CD14-positive monocyte (primary cell): ENCODE results near the gene A2M. TPM values are rescaled to one million over a fixed set of nuclear protein-coding genes. Genes with fewer than 3 reads are reported as not detected.

Experiments used
- DNase-seq, 3 donors: peaks; one replicate each; pipeline ENCODE4 v3.0.0-alpha.2; 2011 to 2022
- H2AFZ ChIP-seq: 2 replicates; pipeline ENCODE4 v1.6.0; 2012; ENCODE audit warnings: mild to moderate bottlenecking, low read depth, low read length, inconsistent platforms; ENCODE audit not compliant: insufficient read depth, poor library complexity, severe bottlenecking
- H3K27ac ChIP-seq, 2 donors: 1 replicate in 1 of 2; 2 replicates in 1 of 2; pipeline ENCODE4 v1.5.1; 2012 to 2013; ENCODE audit warnings: low read length in 2 of 2, control low read depth in 1 of 2, inconsistent platforms in 1 of 2, low read depth in 1 of 2, mild to moderate bottlenecking in 1 of 2
- H3K27me3 ChIP-seq, 2 donors: one replicate each; pipeline versions ENCODE4 v1.6.0 to v1.6.1; 2011 to 2013; ENCODE audit warnings: low read length in 2 of 2; ENCODE audit not compliant: control insufficient read depth in 2 of 2, insufficient read depth in 2 of 2
- H3K36me3 ChIP-seq, 2 donors: replicated peaks in 1 of 2; 1 replicate in 1 of 2; 2 replicates in 1 of 2; pipeline versions ENCODE4 v1.5.1 to v1.6.1; 2012 to 2013; ENCODE audit warnings: low read length in 2 of 2, control low read depth in 1 of 2, inconsistent platforms in 1 of 2, mild to moderate bottlenecking in 1 of 2; ENCODE audit not compliant: insufficient read depth in 2 of 2, control insufficient read depth in 1 of 2
- H3K4me1 ChIP-seq, 2 donors: 1 replicate in 1 of 2; 2 replicates in 1 of 2; pipeline versions ENCODE4 v1.5.1 to v1.6.1; 2012 to 2013; ENCODE audit warnings: low read length in 2 of 2, control low read depth in 1 of 2, inconsistent platforms in 1 of 2, mild to moderate bottlenecking in 1 of 2, moderate library complexity in 1 of 2; ENCODE audit not compliant: insufficient read depth in 2 of 2, control insufficient read depth in 1 of 2
- H3K4me2 ChIP-seq: replicated peaks from 2 replicates; pipeline ENCODE3; 2012; ENCODE audit warnings: low read length, moderate library complexity, mild to moderate bottlenecking; ENCODE audit not compliant: poor library complexity, severe bottlenecking; ENCODE audit errors: extremely low read depth
- H3K4me3 ChIP-seq, 3 experiments: fragments of 200-600 bp in 1 of 3; sonication (generic) in 1 of 3; replicated peaks in 1 of 3; 1 replicate in 2 of 3; 2 replicates in 1 of 3; pipeline ENCODE4 v1.5.1; 2011 to 2013; ENCODE audit warnings: low read length in 3 of 3, mild to moderate bottlenecking in 3 of 3, control low read depth in 2 of 3, low read depth in 2 of 3, inconsistent platforms in 1 of 3, moderate library complexity in 1 of 3
- H3K79me2 ChIP-seq: 2 replicates; pipeline ENCODE4 v1.6.0; 2012; ENCODE audit warnings: mild to moderate bottlenecking, control low read depth, inconsistent platforms, low read length, moderate library complexity; ENCODE audit not compliant: insufficient read depth
- H3K9ac ChIP-seq: 2 replicates; pipeline ENCODE4 v1.6.0; 2017; ENCODE audit warnings: low read length, mild to moderate bottlenecking; ENCODE audit not compliant: insufficient read depth, poor library complexity, severe bottlenecking
- H3K9me3 ChIP-seq, 2 donors: replicated peaks in 1 of 2; 1 replicate in 1 of 2; 2 replicates in 1 of 2; pipeline versions ENCODE4 v1.5.1 to v1.6.1; 2012 to 2013; ENCODE audit warnings: low read length in 2 of 2, control low read depth in 1 of 2; ENCODE audit not compliant: control insufficient read depth in 1 of 2, insufficient read depth in 1 of 2
- H4K20me1 ChIP-seq: 2 replicates; pipeline ENCODE4 v1.6.0; 2012; ENCODE audit warnings: mild to moderate bottlenecking, low read length, control low read depth, moderate library complexity; ENCODE audit not compliant: insufficient read depth
- H3K27ac Mint-ChIP-seq, 7 donors: one replicate each; pipeline ENCODE4 v1.8.0; 2020; ENCODE audit warnings: mild to moderate bottlenecking in 7 of 7, mixed read lengths in 7 of 7, moderate library complexity in 6 of 7, inconsistent platforms in 2 of 7
- H3K27me3 Mint-ChIP-seq, 3 donors: one replicate each; pipeline ENCODE4 v1.8.0; 2021 to 2022; ENCODE audit warnings: low read depth in 3 of 3, mild to moderate bottlenecking in 3 of 3, mixed read lengths in 3 of 3, moderate library complexity in 3 of 3, inconsistent platforms in 1 of 3
- H3K36me3 Mint-ChIP-seq, 2 donors: one replicate each; pipeline ENCODE4 v1.8.0; 2020; ENCODE audit warnings: mixed read lengths in 2 of 2, inconsistent platforms in 1 of 2, mild to moderate bottlenecking in 1 of 2
- H3K4me1 Mint-ChIP-seq: one replicate; pipeline ENCODE4 v1.8.0; 2020; ENCODE audit warnings: mild to moderate bottlenecking, mixed read lengths
- H3K4me3 Mint-ChIP-seq, 2 donors: one replicate each; pipeline ENCODE4 v1.8.0; 2020; ENCODE audit warnings: mild to moderate bottlenecking in 2 of 2, mixed read lengths in 2 of 2, moderate library complexity in 1 of 2
- H3K9me3 Mint-ChIP-seq, 7 donors: one replicate each; pipeline ENCODE4 v1.8.0; 2020 to 2022; ENCODE audit warnings: mixed read lengths in 7 of 7, mild to moderate bottlenecking in 6 of 7, moderate library complexity in 6 of 7, inconsistent platforms in 2 of 7
- CTCF ChIP-seq: fragments of 200-600 bp; IDR thresholded peaks from one replicate; pipeline ENCODE4 v1.8.0; 2022; ENCODE audit warnings: antibody characterized with exemption, mild to moderate bottlenecking
- WGBS: methylation state at CpG from one replicate; pipeline ENCODE4 v1.1.5; 2013; ENCODE audit warnings: missing lambda C conversion rate; ENCODE audit not compliant: insufficient coverage; 5-methylcytosine and 5-hydroxymethylcytosine counted together
- intact Hi-C, 2 donors: fragments of 100-400 bp; cut with micrococcal nuclease; formaldehyde crosslinking; loops; one replicate each; pipeline versions ENCODE4 v1.15.0 to v1.15.1; 2023
- polyA plus RNA-seq, 3 donors: library from polyadenylated mRNA; depleted of rRNA in 1 of 3; unstranded in 2 of 3; stranded (reverse) in 1 of 3; fragments of 300-500 nt in 2 of 3; fragments of >200 nt in 1 of 3; fragmentation: Illumina TruSeq in 2 of 3; gene quantifications; 1 replicate in 2 of 3; 2 replicates in 1 of 3; pipeline ENCODE4 v1.2.3, GENCODE V29; 2012 to 2021

The A2M gene
- polyA plus RNA-seq, 3 donors: 0.12 to 1.2 TPM; not detected in 1

GRCh38 chr12:9107542-9107873 is 8.2 kb downstream of the A2M start:
- H3K4me3 Mint-ChIP-seq: no peak overlapping the region
- intact Hi-C loops: no loop called here
- H2AFZ ChIP-seq: no peak overlapping the region
- no peaks in the 10 kb centered on the region for H3K9me3 Mint-ChIP-seq
- no peak for DNase-seq
- H3K4me1 Mint-ChIP-seq: no peaks in the 10 kb centered on the region
- H3K27me3 Mint-ChIP-seq: no peaks in the 10 kb centered on the region
- H3K9me3 ChIP-seq: no peaks in the 10 kb centered on the region
- no peak overlapping the region for H3K4me2 ChIP-seq
- no peaks in the 10 kb centered on the region for H3K27me3 ChIP-seq
- H3K79me2 ChIP-seq: no peaks in the 10 kb centered on the region
- H3K27ac ChIP-seq: no peak overlapping the region
- no peaks in the 10 kb centered on the region for H4K20me1 ChIP-seq
- no peaks in the 10 kb centered on the region for H3K36me3 ChIP-seq
- H3K4me1 ChIP-seq: no peaks in the 10 kb centered on the region
- no peak overlapping the region for H3K9ac ChIP-seq
- H3K27ac Mint-ChIP-seq: no peak overlapping the region
- TF ChIP-seq CTCF: no peak
- no peak overlapping the region for H3K4me3 ChIP-seq
- 94% methylated on average over 3 of the region's 3 CpGs for WGBS
- H3K36me3 Mint-ChIP-seq: no peaks in the 10 kb centered on the region

- H2AFZ ChIP-seq: no peak overlapping the region
- no peaks in the 10 kb centered on the region for H3K79me2 ChIP-seq
- Mint-ChIP-seq H3K9me3 (no peaks in the 10 kb centered on the region), H3K4me1 (no peaks in the 10 kb centered on the region), H3K36me3 (no peaks in the 10 kb centered on the region), H3K4me3 (no peak overlapping the region), H3K27me3 (no peaks in the 10 kb centered on the region), H3K27ac (no peak overlapping the region)
- no peaks in the 10 kb centered on the region for H3K9me3 ChIP-seq
- H3K4me3 ChIP-seq: no peak overlapping the region
- no peaks in the 10 kb centered on the region for H3K27me3 ChIP-seq
- intact Hi-C loops: no loop called here
- no peaks in the 10 kb centered on the region for H3K4me1 ChIP-seq
- H3K4me2 ChIP-seq: no peak overlapping the region
- no peak overlapping the region for H3K27ac ChIP-seq
- no peak for DNase-seq
- WGBS: 100% methylated on average over 2 of the region's 11 CpGs
- H3K9ac ChIP-seq: no peak overlapping the region
- no peaks in the 10 kb centered on the region for H3K36me3 ChIP-seq
- no peaks in the 10 kb centered on the region for H4K20me1 ChIP-seq
- no peak for TF ChIP-seq CTCF
Measured at GRCh38 chr12:9106610-9107541, 8.8 kb downstream of the A2M start.
